HG03432 (cell line): ENCODE data around the gene MYO6.
"Not testable (repeated sequence)": the region's sequence is repeated elsewhere in the genome, so short reads cannot be mapped to it uniquely, and the experiment has no call there.

Experiments used
- ATAC-seq: cut with Tn5 transposase; IDR thresholded peaks from one replicate; pipeline ENCODE4 v1.9.1; 2021; ENCODE audit warnings: mild to moderate bottlenecking, moderate library complexity; ENCODE audit not compliant: unreplicated experiment

Gene MYO6

DNA sequence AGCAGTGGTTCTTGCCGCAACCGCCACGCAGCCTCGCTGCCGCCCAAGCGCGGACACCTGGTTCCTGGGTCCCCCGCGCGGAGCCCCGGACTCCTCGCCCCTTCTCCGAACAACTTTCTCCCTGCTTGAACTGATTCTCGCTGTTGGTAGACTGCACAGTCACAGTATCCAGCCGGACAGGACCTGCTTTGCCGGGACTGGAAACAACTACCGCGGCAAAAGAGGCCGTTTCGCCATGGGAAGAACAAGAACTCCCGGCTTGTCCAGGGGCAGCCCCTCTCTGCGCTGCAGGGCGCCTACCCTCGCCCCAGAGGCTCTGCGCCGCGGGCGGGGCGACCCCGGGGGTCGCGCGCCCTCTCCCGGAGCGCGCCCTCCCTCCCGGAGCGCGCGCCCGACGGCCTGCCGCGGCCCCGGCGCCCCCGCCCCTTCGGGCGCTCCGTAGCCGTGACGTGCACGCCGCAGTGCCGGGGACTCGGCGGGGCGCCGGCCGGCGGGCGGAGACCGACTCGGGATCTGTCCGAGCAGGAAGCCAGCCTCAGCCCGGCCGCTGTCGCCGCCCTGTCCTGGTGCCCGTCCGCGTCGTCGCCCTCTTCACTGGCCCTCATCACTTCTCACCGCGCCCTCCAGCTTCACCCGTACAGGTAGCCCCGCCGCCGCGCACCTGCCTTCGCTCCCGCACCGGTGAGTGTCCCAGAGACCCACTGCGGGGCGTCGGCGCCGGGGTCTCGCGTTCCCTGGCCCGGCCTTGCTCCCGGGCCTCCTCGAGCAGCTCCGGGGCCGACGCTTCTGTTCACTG is at the start of gene MYO6:
Gene MYO6, plus strand, starts transcription at position 497 of the 796 bp plus-strand sequence. CDS start 68,309 bp downstream, outside the sequence.
- ATAC-seq: peak; percentile 87

DNA sequence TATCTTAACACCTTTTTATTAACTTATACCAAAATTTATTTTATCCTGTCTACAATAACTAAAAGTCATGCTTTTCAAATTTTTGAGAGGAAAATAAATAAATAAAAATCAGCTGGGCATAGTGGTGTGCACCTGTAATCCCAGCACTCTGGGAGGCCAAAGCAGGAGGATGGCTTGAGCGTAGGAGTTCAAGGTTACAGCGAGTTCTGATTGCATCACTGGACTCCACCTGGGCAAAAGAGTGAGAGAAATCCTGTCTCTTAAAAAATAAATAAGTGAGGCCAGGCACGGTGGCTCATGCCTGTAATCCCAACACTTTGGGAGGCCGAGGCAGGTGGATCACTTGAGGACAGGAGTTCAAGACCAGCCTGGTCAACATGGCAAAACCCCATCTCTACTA is 40.7 kb upstream of the MYO6 start:
- not testable (repeated sequence) for ATAC-seq

DNA sequence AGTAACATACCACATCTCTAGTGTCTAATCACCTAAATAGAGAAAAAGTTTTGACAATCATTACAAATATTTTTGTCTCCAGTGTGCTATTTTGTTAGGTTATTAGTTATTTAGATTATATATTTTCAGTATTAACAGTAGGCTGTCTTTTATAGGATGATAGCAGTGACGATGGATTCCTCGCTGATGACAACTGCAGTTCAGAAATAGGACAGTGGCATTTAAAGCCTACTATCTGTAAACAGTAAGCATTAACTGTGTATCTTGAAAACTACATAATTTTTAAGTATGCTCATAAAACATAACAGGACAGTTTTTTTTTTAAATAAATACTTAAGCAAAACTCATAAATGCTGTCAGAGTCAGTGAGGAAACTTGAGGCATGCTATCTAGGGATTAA is 37.9 kb upstream of the MYO6 start:
- no peak for ATAC-seq

- ATAC-seq: no peak
Observed at GRCh38 chr6:75719133-75719532, 29.9 kb upstream of the MYO6 start.

- ATAC-seq: no peak
Observed at GRCh38 chr6:75723382-75723781, 25.7 kb upstream of the MYO6 start.

- no peak for ATAC-seq
Observed at GRCh38 chr6:75727206-75727605, 21.8 kb upstream of the MYO6 start.

DNA sequence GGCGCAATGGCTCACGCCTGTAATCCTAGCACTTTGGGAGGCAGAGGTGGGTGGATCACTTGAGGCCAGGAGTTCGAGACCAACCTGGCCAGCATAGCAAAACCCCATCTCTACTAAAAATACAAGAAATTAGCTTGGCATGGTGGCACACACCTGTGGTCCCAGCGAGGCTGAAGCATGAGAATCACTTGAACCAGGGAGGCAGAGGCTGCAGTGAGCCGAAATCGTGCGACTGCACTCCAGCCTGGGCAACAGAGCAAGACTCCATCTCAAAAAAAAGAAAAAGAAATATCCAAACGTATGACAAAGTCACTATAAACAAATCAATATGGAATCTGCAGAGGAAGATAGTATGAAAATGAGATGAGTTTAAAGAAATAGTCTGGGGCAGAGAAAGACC is 18.0 kb upstream of the MYO6 start:
- not testable (repeated sequence) for ATAC-seq

- peak; percentile 94 for ATAC-seq
Observed at GRCh38 chr6:75735491-75736186, 13.4 kb upstream of the MYO6 start.

GRCh38 chr6:75743971-75744370 is 5.1 kb upstream of the MYO6 start:
- no peak for ATAC-seq

DNA sequence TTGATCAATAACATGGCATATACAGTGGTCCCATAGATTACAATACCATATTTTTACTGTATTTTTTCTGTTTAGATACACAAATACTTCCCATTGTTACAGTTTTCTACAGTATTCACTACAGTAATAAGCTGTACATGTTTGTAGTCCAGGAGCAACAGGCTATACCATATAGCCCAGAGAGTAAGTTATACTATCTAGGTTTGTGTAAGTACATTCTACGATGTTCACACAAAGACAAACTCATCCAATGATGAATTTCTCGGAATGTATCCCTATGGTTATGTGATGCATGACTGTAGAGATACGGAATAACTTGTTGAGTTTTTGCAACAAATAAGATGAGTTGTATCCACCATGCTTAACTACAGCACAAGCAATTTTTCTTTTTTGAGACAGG is 3.6 kb upstream of the MYO6 start:
- ATAC-seq: no peak

DNA sequence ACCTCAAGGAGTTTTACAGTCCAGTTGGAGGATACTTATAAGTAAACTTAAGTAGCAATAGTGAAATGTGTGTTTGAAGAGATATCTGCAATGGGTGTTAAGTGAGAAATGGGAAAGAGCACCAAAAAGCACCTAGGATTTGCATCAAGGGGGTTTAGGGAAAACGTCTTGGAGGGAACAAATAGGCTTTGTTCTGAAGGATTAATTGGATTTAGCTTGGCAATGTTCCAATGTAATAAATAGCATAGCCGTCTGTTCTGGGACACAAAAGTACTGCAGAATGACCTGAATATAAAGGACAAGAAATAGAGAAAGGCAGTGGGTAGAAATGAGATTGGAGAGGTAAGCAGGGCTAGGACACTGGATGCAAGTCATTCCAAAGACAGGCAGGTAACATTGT is 2.8 kb upstream of the MYO6 start:
- ATAC-seq: no peak

- ATAC-seq: no peak
Observed at GRCh38 chr6:75747152-75747992, 1.7 kb upstream of the MYO6 start.

DNA sequence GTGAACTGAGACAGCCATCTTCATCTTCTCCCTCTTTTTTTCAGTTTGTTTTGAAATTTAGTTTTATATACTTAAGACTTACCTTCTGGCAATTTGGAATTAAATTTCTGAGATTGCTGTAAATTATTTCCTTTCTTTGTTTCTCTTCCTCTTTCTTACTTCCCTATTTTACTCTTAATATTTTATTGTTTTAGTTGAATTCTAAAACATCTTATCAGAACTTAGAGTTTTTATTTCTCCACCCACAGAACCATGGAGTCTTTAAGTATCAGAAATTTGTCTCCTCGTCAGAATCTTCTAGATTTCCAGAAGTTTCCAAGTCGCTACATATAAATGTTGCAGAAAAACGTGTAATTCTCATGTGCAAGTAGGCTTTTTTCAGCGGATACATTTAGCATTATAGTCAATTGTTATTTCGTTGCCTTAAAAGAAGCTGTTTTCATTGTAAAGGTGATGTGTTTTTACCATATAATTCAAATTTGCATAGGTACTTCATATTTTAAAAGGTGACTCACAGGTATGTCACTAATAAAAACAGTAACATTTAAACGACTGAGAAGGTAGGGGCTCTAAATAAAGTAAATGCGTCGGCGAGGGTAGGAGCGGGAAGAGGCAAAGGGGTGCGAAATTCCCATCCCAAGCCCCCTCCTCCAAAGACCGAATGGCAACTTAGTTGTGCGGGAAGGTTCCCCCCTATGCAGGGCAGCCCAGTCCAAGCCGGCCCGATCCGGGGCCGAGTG is 866 bp upstream of the MYO6 start:
- ATAC-seq: peak; percentile 0

GRCh38 chr6:75751443-75751842 is 2.4 kb downstream of the MYO6 start:
- no peak for ATAC-seq

- no peak for ATAC-seq
Observed at GRCh38 chr6:75752365-75752764, 3.3 kb downstream of the MYO6 start.

DNA sequence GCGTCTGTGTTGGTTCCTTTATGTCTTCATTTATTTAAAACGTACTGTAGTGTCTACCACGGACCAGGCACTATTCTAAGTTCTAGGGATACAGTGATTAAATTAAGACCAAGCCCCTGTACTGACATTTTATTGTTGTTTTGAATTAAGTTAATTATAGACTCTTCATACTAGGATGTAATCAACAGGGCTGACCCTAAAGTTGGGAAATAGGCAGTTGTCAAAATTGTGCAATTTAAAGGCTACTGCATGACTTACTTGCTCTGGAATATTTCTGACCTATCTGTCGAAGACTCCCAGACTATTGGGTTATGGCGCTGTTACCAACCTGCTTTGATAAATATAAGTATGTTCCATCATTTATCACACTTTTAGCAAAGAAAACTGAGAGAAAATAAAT is 6.7 kb downstream of the MYO6 start:
- ATAC-seq: no peak

DNA sequence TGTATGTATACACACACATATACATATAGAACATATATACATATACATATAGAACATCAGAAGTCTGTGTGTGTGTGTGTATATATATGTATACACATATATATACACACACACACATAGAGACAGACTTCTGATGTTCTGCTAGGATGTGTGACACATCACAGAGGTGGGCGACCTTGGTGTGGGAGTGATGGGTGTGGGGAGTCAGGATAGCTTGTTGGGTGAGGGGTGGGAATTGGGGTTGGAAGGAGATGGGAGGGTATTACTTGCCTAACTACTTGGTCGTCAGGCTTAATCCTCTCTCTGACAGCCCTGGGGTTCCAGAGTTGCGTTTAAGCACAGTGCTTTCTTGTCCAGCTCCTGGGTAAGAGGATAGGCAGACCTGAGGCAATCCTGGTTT is 8.3 kb downstream of the MYO6 start:
- no peak for ATAC-seq

- no peak for ATAC-seq
Observed at GRCh38 chr6:75758061-75758460, 9.0 kb downstream of the MYO6 start.

DNA sequence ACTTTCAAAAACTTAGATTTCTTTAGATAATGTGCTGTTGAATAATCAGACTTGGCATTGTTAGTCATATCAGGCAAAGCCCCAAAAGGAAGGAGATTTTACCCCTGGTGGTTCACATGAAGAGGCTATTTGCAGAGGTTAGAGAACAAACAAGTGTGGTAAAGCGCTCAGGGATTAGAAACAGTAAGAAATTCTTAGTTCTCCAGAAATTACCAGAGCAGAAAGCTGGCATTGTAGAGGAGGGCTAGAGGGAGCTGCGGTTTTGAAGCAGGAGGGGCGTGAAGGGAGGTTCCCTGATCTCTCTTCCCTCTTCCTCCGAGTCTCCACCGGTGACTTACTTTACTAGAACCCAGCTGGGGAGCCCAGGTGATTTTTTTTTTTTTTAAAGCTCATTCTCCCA is 10.2 kb downstream of the MYO6 start:
- no peak for ATAC-seq

DNA sequence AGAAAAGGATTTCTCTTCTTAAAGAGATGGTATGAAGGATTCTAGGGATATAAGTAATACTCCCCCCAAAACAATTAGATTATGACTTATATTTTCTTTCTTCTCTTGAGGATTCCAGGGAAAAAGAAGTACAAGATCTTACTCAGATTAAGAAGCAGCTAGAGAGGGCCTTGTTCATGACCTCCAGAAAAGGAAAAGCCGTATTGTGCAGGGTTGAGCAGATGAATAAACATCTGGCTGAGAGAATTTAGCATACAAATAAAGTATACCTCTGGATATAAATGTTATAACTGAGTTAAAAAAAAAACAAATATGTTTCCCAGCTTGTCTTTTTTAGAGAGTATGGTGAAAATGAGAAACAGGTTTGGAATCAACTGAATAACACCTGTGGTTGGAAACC is 11.3 kb downstream of the MYO6 start:
- ATAC-seq: no peak

DNA sequence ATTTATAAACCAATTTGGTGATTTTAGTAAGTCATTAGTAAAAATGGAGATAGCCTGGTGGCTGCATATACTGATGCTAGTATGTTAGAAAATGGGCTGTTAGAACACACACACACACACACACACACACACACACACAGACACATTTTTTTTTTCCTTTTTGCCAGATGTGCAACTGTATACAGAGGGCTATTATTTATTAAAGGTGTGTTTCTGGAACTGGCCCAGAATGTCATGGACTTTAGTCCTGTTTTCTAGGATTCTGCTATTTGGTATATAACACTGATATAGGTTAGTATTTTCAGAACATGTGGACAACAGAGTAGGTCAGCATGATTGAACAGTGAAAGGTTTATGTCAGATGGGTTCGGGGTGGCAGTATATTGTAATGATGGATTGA is 12.4 kb downstream of the MYO6 start:
- ATAC-seq: no peak
